ENCODE results near the gene NRG4.
"Not testable (repeated sequence)": the region's sequence is repeated elsewhere in the genome, so short reads cannot be mapped to it uniquely, and the experiment has no call there.

The NRG4 gene

DNA sequence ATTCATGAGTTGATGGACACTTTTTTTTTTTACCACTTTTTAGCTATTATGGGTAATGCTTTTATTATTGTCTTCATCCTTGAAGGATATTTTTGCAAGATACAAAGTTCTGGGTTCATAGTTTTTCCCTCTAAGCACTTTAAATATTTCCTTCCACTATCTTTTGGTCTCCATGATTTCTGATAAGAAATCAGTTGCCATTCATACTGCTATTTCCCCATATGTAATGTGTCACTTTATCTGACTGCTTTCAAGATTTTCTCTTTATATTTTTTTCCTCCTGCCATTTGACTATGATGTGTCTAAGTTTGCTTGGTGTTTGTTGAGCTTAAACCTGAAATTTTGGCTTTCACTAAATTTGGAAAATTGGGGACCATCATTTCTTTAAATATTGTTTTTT is 19.3 kb downstream of the NRG4 start:
- DNase-seq (ENCODE audit: low read depth): no peak

DNA sequence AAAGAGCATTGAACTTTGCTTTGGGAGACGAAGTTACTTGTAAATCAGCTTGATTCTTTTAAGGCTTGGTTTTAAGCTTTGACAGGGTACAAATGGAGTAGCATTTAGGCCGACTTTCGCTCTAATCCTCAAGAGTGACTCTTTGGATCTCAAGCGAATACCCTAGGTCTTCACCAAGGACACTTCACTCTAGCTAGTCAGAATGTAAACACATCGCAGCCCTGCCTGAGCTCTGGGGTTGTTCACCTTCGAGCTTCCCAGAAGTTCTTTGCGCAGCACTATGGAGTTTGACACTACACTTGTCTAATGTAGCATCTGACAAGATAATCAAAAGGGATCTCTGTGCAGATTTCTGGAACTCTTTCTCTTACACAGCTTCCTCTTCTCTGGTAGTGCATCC is 22.3 kb downstream of the NRG4 start:
- DNase-seq (ENCODE audit: low read depth): no peak

DNA sequence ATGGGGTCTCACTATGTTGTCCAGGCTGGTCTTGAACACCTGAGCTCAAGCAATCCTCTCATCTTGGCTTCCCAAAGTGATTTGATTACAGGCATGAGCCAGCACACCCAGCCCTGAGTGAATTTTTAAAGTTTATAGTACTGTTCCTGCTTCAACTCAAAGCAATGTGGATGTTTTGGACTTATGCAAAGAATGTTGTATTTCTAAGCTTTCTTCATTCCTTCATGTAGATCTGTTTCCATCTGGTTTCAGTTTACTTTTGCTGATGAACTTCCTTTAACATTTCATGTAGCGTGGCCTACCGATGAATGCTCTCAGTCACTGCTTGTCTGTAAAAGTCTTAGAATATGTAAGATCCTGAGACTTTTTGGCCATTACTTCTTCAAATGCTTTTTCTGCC is 23.2 kb downstream of the NRG4 start:
- DNase-seq (ENCODE audit: low read depth): no peak

DNA sequence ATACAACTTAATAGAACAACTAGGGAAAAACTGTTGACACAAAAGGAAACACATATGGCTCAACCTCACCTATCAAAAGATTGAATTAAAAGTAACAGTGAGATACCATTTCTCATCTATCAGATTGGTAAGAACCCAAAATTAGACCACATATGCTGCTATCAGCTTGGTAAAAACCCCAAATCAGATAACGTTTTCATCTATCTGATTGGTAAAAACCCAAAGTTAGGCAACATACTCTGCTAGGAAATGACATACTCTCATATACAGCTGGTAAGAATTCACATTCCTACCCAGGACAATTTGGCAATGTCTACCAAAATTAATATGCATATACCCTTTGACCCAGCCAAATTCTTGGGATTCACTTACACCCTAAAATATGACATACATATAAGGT is 26.3 kb downstream of the NRG4 start:
- no peak for DNase-seq (ENCODE audit: low read depth)

DNA sequence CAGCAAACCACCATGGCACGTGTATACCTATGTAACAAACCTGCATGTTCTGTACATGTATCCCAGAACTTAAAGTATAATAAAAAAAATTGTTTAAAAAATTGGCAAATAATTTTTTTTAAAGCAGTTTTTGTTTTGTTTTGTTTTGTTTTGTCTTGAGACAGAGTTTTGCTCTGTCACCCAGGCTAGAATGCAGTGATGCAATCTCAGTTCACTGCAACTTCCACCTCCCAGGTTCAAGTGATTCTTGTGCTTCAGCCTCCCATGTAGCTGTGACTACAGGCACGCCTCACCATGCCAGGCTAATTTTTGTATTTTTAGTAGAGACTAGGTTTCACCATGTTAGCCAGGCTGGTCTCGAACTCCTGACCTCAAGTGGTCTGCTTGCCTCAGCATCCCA is 27.5 kb downstream of the NRG4 start:
- DNase-seq (ENCODE audit: low read depth): not testable (repeated sequence)

DNA sequence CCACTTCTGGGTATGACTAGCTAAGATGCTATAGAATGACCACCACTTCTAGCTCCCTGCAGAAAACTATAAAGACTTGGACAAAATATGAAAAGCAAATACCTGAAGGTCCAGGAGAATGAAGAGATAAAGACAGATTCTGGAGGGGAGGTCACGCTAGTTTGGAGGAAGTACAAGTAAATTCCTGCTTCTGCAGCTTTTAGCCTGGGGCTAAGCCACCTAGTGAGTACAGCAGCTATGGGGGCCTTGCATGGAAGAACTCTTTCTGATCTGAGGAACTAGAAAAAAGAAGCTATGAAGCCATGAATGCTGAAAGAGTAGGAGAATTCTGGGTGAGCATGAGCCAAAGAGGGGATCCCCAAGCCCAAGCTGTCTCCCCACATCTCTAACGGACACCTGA is 29.8 kb downstream of the NRG4 start:
- DNase-seq (ENCODE audit: low read depth): no peak

DNA sequence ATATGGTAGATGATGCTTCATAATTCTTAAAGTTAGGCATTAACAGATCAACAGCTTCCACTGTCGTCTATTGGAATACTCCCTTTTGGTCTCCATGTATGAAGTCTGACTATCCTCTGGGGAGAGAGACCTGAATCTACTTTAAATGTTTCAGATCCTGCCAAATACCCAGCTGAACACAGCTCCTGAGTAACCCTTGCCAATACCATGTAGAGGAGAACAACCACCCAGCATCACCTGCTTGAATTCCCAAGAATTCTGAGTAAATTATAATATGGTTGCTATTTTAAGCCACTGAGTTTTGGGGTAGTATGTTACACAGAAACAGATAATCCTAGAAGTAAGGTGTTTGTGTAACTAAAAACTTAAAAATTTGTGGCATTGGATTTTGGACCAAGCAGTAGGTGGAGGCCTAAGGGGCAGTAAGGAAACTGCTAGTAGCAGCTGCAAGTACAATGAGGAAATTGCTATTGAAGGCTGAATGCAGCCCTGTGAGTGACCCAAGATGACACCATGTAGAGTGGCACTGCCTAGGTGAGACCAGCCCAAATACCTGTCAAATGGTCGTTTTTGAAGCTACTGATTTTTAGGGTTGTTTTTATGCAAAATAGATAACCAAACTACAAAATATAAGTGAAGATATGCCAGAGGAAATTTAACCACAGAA is 30.9 kb downstream of the NRG4 start:
- DNase-seq (ENCODE audit: low read depth): no peak

DNA sequence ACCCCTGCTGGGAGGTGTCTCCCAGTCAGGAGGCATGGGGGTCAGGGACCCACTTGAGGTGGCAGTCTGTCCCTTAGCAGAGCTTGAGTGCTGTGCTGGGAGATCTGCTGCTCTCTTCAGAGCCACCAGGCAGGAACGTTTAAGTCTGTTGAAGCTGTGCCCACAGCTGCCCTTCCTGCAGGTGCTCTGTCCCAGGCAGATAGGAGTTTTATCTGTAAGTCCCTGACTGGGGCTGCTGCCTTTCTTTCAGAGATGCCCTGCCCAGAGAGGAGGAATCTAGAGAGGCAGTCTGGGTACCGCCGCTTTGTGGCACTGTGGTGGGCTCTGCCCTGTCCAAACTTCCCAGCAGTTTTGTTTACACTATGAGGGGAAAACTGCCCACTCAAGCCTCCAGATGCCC is 35.5 kb downstream of the NRG4 start:
- not testable (repeated sequence) for DNase-seq (ENCODE audit: low read depth)

DNA sequence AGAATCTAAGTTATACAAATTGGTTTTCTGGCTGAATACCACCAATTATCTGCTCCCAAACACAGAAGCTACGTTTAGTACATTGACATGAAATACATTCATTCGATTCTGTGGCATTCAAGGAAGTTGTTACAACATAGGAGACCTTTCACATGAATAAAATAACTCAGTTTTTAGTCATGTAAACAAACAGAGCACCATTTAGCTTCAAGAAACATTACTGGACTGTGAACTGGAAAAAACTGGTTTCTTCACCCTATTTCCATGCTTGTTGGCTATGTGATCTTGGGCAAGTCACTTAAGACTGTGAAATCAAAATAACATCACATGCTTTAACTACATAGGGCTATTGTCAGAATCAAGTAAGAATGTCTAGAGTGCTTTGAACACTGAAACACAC is 46.2 kb downstream of the NRG4 start:
- no peak for DNase-seq (ENCODE audit: low read depth)

DNA sequence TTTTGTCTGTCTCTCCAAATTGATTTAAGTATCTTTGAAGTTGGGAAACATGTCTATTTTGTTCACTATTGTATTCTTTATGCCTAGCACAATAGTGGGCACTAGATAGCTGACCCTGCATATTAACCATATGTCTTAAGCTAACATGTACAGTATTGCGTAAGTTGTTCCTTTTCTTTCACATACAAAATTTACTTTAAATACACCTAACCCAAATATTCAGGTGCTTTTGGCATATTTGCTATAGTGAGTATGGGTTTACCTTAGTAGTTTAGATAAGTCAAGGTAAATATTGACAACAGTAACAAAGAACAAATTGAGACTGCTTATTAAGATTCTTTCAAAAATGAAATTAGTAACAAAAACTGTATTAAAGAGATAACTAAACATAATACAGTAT is 50.9 kb downstream of the NRG4 start:
- no peak for DNase-seq (ENCODE audit: low read depth)

DNA sequence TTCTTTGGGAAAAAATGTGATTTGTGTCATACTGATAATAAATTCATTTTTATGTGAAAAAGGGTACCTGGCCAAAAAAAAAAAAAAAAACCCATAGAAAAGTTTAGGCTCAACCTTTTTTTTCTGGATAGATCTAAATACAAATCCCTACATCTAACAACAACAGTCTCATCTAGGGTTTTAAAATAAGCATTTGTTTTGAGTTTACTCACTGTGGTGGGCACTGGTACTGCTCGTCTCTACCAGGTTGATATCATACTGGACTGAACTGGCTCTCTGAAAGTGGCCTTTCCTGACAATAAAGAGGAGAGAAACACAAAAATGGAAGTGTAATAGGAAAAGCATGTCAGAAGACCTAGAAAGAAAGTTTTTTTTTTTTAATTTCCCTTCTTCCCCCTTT is 56.5 kb downstream of the NRG4 start:
- DNase-seq (ENCODE audit: low read depth): no peak

DNA sequence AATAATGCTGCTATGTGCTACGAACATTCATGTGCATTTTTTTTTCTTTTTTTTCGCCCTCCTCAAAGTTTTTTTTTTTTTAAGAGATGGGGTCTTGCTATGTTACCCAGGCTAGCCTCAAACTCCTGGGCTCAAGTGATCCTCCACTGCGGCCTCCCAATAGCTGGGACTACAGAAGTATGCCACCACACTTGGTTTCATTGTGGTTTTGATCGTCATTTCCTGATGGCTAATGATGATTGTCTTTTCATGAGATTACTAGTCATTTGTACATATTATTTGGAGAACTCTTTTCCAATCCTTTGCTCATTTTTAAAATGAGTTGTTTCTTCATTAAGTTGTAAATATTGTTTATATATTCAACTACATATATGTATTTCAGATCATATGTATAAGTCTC is 59.7 kb downstream of the NRG4 start:
- no peak for DNase-seq (ENCODE audit: low read depth)

DNA sequence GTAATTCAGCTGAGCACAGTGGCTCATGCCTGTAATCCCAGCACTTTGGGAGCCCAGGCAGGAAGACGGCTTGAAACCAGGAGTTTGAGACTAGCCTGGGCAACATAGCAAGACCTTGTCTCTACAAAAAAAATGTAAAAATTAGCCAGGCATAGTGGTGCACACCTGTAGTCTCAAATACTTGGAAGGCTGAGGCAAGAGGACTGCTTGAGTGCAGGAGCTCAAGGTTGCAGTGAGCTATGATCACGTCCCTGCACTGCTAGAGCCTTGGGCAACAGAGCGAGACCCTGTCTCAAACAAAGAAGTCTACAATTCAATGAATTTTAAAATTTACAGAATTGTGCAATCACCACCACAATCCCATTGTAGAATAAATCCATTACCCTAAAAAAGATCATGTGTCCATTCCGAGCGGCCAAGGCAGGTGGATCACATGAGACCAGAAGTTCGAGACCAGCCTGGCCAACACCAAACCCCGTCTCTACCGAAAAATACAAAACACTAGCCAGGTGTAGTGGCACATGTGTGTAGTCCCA is 63.4 kb downstream of the NRG4 start:
- no peak for DNase-seq (ENCODE audit: low read depth)

DNA sequence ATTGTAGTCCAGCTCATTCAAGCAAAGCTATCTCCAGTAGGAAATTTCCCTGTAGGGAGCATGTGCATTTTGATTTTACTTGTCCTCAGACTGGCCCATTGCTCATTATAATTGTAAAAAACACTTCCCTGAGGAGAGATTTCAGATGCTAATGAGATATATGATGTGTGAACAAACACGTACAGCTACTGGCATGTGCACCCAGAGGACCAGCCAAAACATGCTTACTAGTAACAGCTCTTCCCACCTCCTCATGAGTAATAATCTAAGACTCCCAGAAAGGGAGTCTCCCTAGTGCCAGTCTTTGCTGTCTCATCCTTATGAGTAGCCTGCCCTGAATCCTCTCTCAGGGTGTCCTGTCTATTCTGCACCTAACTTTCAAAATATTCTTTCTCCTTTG is 65.1 kb downstream of the NRG4 start:
- no peak for DNase-seq (ENCODE audit: low read depth)

DNA sequence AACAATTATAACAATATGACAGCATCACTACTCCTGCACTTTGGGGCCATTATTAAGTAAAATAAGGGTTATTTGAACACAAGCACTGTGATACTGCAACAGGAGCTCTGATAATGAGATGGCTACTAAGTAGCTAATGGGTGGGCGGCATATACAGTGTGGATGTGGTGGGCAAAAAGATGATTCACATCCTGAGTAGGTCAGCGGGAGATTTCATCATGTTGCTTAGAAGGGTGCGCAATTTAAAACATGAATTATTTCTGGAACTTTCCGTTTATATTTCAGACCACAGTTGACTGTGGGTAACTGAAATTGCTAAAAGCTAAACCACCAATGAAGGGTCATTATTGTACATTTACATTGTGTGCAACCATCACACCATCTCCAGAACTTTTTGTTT is 66.3 kb downstream of the NRG4 start:
- no peak for DNase-seq (ENCODE audit: low read depth)

DNA sequence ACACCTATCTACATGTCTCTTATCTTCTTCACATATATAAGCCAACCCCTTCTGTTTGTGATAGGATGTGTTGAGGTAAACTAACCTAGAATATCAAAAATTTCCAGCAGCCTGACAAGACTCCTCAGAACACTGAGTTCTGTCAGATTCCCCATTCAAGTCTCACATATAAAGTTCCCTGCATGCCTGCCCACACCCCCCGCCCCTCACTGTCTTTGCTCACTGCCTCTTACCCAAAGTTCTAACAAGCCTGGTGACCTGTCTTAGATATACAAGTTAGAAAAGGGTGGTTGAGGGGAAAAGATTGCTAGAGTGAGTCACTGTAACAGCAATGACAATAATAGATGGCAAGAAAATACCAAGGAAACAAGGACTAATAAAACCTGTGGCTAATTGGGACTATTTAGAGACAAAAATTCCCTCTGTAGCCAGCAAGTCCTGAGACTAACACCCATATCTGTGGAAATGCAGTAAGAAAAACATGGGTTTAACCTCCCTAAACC is 68.5 kb downstream of the NRG4 start:
- DNase-seq (ENCODE audit: low read depth): no peak

DNA sequence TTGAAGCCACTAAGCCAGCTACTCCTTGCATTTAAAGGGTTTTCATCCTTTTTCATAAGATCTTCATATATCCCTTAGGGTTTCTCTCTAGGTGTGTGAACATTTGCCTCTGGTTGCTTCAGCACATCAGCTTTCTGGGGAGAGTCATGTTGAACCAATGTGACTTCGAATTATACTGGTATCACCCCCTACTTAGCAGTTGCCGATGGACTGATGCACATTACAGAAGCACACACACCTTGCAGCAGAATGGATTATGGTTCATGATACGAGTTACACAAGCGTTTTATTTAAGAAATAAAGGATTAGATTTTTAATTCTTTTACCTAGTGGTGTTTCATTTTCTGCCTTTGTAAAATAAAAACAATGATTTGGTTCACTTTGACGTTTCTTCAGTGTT is 69.0 kb downstream of the NRG4 start:
- no peak for DNase-seq (ENCODE audit: low read depth)

DNA sequence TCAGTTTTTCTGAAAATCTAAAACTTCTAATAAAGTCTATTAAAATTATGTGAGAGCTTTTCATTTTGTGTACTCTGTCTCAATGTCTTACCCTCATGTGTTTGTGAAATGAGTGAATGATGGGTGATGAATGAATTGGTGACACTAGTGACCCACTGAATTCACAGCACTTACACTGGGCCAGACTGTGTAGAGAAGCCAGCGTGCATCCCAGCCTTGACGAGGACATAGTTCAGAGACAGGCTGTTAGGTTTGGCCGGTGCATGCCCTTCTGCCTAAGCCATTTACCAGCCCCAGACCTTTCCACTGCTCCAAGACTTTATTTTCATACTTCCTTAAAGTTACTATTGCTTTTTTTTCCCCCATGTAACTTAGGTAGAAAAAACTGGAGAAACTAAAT is 69.8 kb downstream of the NRG4 start:
- no peak for DNase-seq (ENCODE audit: low read depth)

DNA sequence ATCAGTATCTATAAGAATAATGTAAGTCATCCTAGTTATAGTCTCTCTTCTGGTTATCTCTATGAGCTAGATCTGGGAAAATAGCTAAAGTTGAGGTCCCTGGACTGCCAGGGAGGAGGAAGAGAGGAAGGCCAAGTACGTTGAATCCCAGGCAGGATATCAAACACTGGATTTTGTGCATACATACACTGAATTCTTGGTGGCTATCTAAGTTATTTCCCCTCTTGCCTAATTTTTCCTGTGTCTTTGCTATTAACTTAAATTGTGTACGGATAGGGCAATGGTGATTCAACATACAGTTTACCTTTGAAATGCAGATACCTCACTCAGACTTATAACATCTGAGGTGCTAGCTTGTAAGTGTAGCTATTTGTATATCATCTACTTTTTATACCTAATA is 81.4 kb downstream of the NRG4 start:
- no peak for DNase-seq (ENCODE audit: low read depth)

DNA sequence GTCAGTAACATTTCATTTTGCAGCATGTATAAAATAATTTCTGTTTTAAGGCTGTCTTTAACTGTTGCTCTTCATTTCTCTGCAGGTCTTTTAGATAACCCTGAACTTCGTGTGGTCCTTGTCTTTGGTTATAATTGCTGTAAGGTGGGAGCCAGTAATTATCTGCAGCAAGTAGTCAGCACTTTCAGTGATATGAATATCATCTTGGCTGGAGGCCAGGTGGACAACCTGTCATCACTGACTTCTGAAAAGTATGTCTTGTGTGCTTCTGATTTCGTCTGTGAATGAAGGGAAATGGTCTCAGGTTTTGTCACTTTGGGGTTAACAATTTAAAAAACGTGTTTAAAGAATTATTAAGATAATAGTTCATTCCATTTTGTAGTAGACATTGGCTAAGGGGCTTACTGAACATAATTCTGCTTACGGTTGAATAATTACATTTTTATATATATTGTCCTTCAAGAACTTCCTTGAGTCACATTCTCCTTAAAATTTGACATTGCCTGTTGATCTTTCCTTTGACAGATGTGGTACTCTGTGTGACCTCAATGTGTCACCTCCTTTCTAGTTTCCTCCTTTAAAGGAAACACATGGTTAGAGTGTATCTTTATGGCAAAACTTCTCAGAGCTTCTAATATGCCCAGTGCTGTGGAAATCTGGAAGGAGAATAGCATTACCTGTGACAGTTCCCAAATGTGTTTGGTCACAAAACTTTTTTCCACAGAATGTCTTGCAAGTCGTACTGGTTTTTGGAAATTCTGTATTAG is 82.2 kb downstream of the NRG4 start:
- DNase-seq (ENCODE audit: low read depth): no peak

DNA sequence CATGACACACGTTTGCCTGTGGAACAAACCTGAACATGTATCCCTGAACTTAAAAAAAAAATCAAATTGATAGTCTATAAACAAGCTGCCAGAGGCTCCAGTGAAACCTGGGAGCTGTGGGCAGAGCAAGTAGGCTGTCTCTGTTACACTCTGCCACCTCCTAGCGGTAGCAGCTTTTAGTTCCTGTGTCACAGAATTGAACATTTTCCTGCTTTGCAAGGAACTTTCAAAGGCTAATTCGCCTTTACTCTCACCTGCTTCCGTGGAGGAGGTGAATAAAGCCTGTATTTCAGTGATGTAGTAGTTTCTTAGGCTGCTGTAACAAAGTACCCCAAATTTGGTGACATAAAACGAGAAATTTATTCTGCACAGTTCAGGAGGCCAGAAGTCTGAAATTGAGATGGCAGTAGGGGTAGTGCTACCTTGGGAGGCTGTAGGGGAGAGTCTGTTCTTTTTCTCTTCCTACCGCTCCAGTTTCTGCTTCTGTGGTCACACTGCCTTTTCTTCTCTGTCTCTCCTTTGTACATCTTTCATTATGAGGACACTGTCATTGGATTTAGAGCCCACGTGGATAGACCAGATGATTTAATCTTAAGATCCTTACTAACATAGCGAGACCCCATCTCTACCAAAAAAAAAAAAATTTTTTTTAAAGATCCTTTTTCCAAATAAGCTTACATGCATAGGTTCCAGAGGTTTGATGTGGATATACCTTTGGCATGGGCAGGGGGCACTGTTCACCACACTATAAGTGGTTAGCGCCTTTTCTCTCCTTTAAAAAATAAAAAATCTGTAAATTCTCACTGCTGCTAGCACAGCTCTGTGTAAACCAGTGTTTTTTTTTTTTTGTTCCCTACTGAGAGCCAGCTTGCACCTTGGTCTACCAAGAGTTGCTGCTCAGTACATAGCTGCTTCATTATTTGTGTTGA is 83.3 kb downstream of the NRG4 start:
- no peak for DNase-seq (ENCODE audit: low read depth)

DNA sequence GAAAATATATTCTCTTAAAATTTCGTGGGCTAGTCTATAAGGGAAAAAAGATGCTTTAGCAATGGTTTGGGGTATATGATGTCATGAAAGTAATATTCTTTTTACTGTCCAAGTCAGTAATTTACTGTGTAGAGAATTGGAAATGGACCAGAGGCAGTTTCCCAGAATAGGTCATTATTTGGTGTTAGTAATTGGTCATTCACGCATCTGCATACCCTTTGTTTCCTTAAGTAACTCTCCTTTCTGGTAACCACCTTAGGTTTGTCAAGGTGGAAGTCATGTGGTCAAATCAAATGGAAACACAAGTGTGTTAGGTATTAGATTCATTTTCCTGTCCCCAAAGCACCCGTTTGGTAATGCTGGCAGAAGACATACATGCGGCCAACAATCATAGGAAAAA is 84.6 kb downstream of the NRG4 start:
- DNase-seq (ENCODE audit: low read depth): no peak

DNA sequence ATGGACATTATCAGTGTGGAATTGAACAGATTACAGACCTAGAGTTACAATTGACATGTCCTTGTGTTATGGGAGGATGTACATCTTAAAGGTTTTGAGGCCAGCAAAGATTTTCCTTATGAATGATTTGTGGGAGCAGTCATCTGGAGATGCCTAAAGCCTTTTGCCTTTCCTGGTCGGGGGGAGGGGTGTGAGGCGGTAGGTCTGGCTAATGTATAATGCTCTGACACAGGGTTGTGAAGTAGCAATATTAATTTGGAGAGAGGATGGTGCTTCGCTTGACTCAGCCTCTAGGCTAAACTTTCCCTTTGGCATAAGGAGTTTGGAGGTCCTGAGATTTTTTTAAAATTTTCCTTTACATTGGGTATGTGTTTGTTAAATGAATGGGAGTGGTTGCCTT is 85.3 kb downstream of the NRG4 start:
- no peak for DNase-seq (ENCODE audit: low read depth)
